ENCODE results near the gene RNMT.

Gene RNMT

GRCh38 chr18:13760047-13760446 lies 33.6 kb downstream of the RNMT start:
- H3K4me3 ChIP-seq (replicated peaks in 1 of 2; ENCODE audit: low read depth in 2 of 2, low read length in 2 of 2) = no peak overlapping the region
- DNase-seq (ENCODE audit: low read depth in 2 of 2) = no peak

GRCh38 chr18:13762690-13763439 lies 36.4 kb downstream of the RNMT start:
- H3K4me3 ChIP-seq (replicated peaks in 1 of 2; ENCODE audit: low read depth in 2 of 2, low read length in 2 of 2) = no peak overlapping the region
- no peak for DNase-seq (ENCODE audit: low read depth in 2 of 2)
- no peak for TF ChIP-seq CTCF (IDR thresholded peaks at IDR 0.05; ENCODE audit: low read depth, low read length)

More at GRCh38 chr18:13760047-13760446, 33.6 kb downstream of the RNMT start:
- no peak for TF ChIP-seq CTCF (IDR thresholded peaks at IDR 0.05; ENCODE audit: low read depth, low read length)

DNA sequence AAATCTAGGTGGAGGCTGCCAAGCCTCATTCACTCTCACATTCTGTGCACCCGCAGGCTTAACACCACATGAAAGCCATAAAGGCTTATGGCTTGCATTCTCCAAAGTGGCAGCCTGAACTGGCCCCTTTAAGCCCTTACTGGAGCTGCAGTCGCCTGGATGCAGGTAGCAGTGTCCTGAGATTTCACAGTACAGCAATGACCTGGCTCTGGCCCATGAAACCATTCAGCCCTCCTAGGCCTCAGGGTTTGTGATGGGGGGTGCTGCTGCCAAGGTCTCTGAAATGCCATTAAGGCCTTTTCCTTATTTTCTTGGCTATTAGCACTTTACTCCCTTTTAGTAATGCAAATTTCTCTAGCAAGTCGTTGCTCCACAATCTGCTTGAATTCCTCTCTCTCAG lies 48.6 kb downstream of the RNMT start:
- no peak for TF ChIP-seq CTCF (IDR thresholded peaks at IDR 0.05; ENCODE audit: low read depth, low read length)
- no peak overlapping the region for H3K4me3 ChIP-seq (replicated peaks in 1 of 2; ENCODE audit: low read depth in 2 of 2, low read length in 2 of 2)
- no peak for DNase-seq (ENCODE audit: low read depth in 2 of 2)

GRCh38 chr18:13791181-13791580 lies 64.7 kb downstream of the RNMT start:
- peak in 1 of 2 donors; percentile 38 for DNase-seq (ENCODE audit: low read depth in 2 of 2)
- no peak overlapping the region for H3K4me3 ChIP-seq (replicated peaks in 1 of 2; ENCODE audit: low read depth in 2 of 2, low read length in 2 of 2)
- no peak for TF ChIP-seq CTCF (IDR thresholded peaks at IDR 0.05; ENCODE audit: low read depth, low read length)

- H3K4me3 ChIP-seq (replicated peaks in 1 of 2; ENCODE audit: low read depth in 2 of 2, low read length in 2 of 2) = no peak overlapping the region
- DNase-seq (ENCODE audit: low read depth in 2 of 2) = no peak
- no peak for TF ChIP-seq CTCF (IDR thresholded peaks at IDR 0.05; ENCODE audit: low read depth, low read length)
These were observed 67.3 kb downstream of the RNMT start for GRCh38 chr18:13793819-13794218.

DNA sequence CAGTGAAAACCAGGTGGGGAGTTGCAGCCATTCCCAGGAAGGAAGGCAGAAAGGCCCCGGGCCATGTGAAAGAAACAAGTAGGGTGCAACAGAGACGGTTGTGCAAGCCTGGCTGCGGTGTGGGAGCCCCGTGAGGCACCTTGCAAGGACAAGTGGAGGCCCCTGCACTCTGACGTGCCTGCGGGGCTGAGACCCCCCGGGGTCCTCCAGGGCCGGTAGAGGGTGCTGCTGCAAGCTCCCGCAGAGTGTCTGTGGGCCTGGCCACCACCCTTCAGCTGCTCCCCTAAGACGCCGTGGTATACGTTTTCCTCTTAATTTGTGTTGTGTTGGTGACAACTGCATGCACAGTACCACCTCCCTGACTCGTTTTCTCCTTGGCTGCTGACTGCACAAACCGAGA lies 70.0 kb downstream of the RNMT start:
- TF ChIP-seq CTCF (IDR thresholded peaks at IDR 0.05; ENCODE audit: low read depth, low read length) = no peak
- H3K4me3 ChIP-seq (replicated peaks in 1 of 2; ENCODE audit: low read depth in 2 of 2, low read length in 2 of 2) = no peak overlapping the region
- no peak for DNase-seq (ENCODE audit: low read depth in 2 of 2)
